Ramos (cell line): ENCODE data around the gene KREMEN1.

ENCODE experiments used
- in situ Hi-C: fragments of 300-500 bp; cut with MboI; formaldehyde crosslinking; loops from one replicate; pipeline ENCODE4 v1.14.3; 2022; ENCODE audit warnings: low sequenced_read_pairs; ENCODE audit not compliant: unreplicated experiment

KREMEN1 gene

GRCh38 chr22:29199702-29200400 is 127.0 kb downstream of the KREMEN1 start:
- in situ Hi-C loops, result no loop called here

- in situ Hi-C loops, result no loop called here
Measured at GRCh38 chr22:29200901-29201300, 128.1 kb downstream of the KREMEN1 start.

GRCh38 chr22:29201782-29202181 is 128.9 kb downstream of the KREMEN1 start:
- in situ Hi-C loops, result no loop called here

GRCh38 chr22:29202212-29203192 is 129.7 kb downstream of the KREMEN1 start:
- in situ Hi-C loops, result no loop called here

- in situ Hi-C loops, result no loop called here
Measured at GRCh38 chr22:29203488-29204454, 130.9 kb downstream of the KREMEN1 start.

- in situ Hi-C loops, result no loop called here
Measured at GRCh38 chr22:29204455-29205183, 131.8 kb downstream of the KREMEN1 start.

GRCh38 chr22:29205252-29205593 is 132.4 kb downstream of the KREMEN1 start:
- in situ Hi-C loops, result no loop called here

- in situ Hi-C loops, result no loop called here
Measured at GRCh38 chr22:29205594-29206371, 132.9 kb downstream of the KREMEN1 start, which contains the start of gene EMID1. EMID1 (plus strand) TSS chr22:29205896; CDS start chr22:29206039, 143 bp downstream.

GRCh38 chr22:29206372-29207242 is 133.8 kb downstream of the KREMEN1 start:
- in situ Hi-C loops, result no loop called here

- in situ Hi-C loops, result no loop called here
Measured at GRCh38 chr22:29207243-29207550, 134.4 kb downstream of the KREMEN1 start.

- in situ Hi-C loops, result no loop called here
Measured at GRCh38 chr22:29207562-29208501, 135.0 kb downstream of the KREMEN1 start.

GRCh38 chr22:29208502-29208862 is 135.6 kb downstream of the KREMEN1 start:
- in situ Hi-C loops, result no loop called here

GRCh38 chr22:29208879-29209623 is 136.2 kb downstream of the KREMEN1 start:
- in situ Hi-C loops, result no loop called here

GRCh38 chr22:29209624-29209929 is 136.7 kb downstream of the KREMEN1 start:
- in situ Hi-C loops, result no loop called here

- in situ Hi-C loops, result no loop called here
Measured at GRCh38 chr22:29211066-29211465, 138.2 kb downstream of the KREMEN1 start.

GRCh38 chr22:29211466-29211865 is 138.6 kb downstream of the KREMEN1 start:
- in situ Hi-C loops, result no loop called here

- in situ Hi-C loops, result no loop called here
Measured at GRCh38 chr22:29212743-29213142, 139.9 kb downstream of the KREMEN1 start.
